ENCODE data around the gene SLC5A5. TPM values are rescaled to one million over a fixed set of nuclear protein-coding genes. Genes with fewer than 3 reads are reported as not detected.

SLC5A5 gene
- total and polyA plus RNA-seq, 10 of the 15 experiments (the other 5 are each of a cell fraction or from before 2014, with no cell fraction given), result 0.02 to 0.08 (median 0.05) TPM; not detected in 3

GRCh38 chr19:17908244-17908643 lies 36.5 kb downstream of the SLC5A5 start (continued):
- no peak for TF ChIP-seq ZBTB4 (CRISPR knock-in tag; IDR thresholded peaks at IDR 0.05)
- TF ChIP-seq TAF1 (IDR thresholded peaks at IDR 0.05; ENCODE audit: borderline replicate concordance, low read depth, low read length), result no peak

GRCh38 chr19:17909003-17909732 lies 37.4 kb downstream of the SLC5A5 start:
- in situ Hi-C loops (cut with MboI) (no loop called here), intact Hi-C loops (cut with micrococcal nuclease; ENCODE audit: unreplicated experiment) (no loop called here)
- Histone ChIP-seq H3K9ac (ENCODE audit: control insufficient read depth, insufficient read depth, low read length) (no peak overlapping the region), H3K27ac (ENCODE audit: control insufficient read depth, insufficient read depth) (no peak overlapping the region), H3K9me3 (replicated peaks; ENCODE audit: control insufficient read depth, insufficient read depth, low read length) (peaks cover 7% of the 10 kb centered on the region; the same call in 1 of the 3 replicates), H3K4me3 (no peak overlapping the region), H3K4me2 (ENCODE audit: control insufficient read depth, insufficient read depth) (no peak overlapping the region), H3K27me3 (replicated peaks in 1 of 2; ENCODE audit: control insufficient read depth in 2 of 2, insufficient read depth in 2 of 2, low read length in 1 of 2) (no peaks in the 10 kb centered on the region), H3K36me3 (ENCODE audit: control insufficient read depth in 2 of 2, insufficient read depth in 2 of 2, low read length in 1 of 2) (no peaks in the 10 kb centered on the region), H2AFZ (ENCODE audit: control insufficient read depth, low read depth, low read length) (no peak overlapping the region), H3K4me1 (ENCODE audit: control insufficient read depth, insufficient read depth, low read length) (no peaks in the 10 kb centered on the region), H4K20me1 (ENCODE audit: control insufficient read depth, insufficient read depth) (no peaks in the 10 kb centered on the region), H3K79me2 (ENCODE audit: control insufficient read depth, insufficient read depth, low read length) (no peaks in the 10 kb centered on the region)
- ATAC-seq (no peak), FAIRE-seq (no peak), DNase-seq (ENCODE audit: low read depth, low spot score) (no peak)
- CTCF ChIA-PET, result no interaction called here
- no TSS peak for BruUV-seq (replicated peaks)
- POLR2A ChIA-PET, result no interaction called here
- RAD21 ChIA-PET (ENCODE audit: unreplicated experiment), result interaction anchor here (0.7 kb wide), 1 partner anchor 1265 kb away, joined by 3 read pairs; no protein-coding TSS in a partner anchor
- SMC1A ChIA-PET (ENCODE audit: uncharacterized antibody, unreplicated experiment), result no interaction called here
- WGBS (ENCODE audit: insufficient coverage, insufficient replicate concordance, low lambda C conversion rate, missing lambda C conversion rate), result 36% methylated on average over 7 of the region's 7 CpGs
- TF ChIP-seq YBX1 (IDR thresholded peaks at IDR 0.05), result no peak
- TF ChIP-seq HDAC2 (IDR thresholded peaks at IDR 0.05), result no peak
- TF ChIP-seq MAX (IDR thresholded peaks at IDR 0.05; ENCODE audit: low read depth, low read length), result no peak
- TF ChIP-seq EP300 (IDR thresholded peaks at IDR 0.05; ENCODE audit: borderline replicate concordance in 1 of 2, control insufficient read depth in 1 of 2, low read depth in 2 of 2, low read length in 2 of 2), result no peak
- TF ChIP-seq TAF1 (IDR thresholded peaks at IDR 0.05; ENCODE audit: borderline replicate concordance, low read depth, low read length), result no peak
- no peak for TF ChIP-seq ASH2L (IDR thresholded peaks at IDR 0.05; ENCODE audit: borderline replicate concordance, low read depth)
- TF ChIP-seq BMI1 (IDR thresholded peaks at IDR 0.05; ENCODE audit: borderline replicate concordance), result no peak
- TF ChIP-seq HDAC6 (IDR thresholded peaks at IDR 0.05; ENCODE audit: unreplicated experiment), result no peak
- no peak for TF ChIP-seq PRDM15 (CRISPR knock-in tag; IDR thresholded peaks at IDR 0.05)
- TF ChIP-seq RB1 (IDR thresholded peaks at IDR 0.05; ENCODE audit: borderline replicate concordance), result no peak
- TF ChIP-seq SMAD5 (IDR thresholded peaks at IDR 0.05; ENCODE audit: low read depth), result no peak
